HG02588 (cell line): ENCODE measurements around the gene MAPK9.
A peak's percentile ranks its signal among the peaks of the same experiment; 100 is the strongest.

Source experiments
- ATAC-seq: cut with Tn5 transposase; IDR thresholded peaks from one replicate; pipeline ENCODE4 v1.9.1; 2021; ENCODE audit warnings: mild to moderate bottlenecking, moderate library complexity; ENCODE audit not compliant: unreplicated experiment

The MAPK9 gene

GRCh38 chr5:180296771-180297170 lies 4.9 kb upstream of the MAPK9 start:
- ATAC-seq = no peak

- ATAC-seq = no peak
These were observed 3.2 kb upstream of the MAPK9 start for GRCh38 chr5:180294913-180295555.

GRCh38 chr5:180294411-180294810 lies 2.5 kb upstream of the MAPK9 start:
- ATAC-seq = no peak

- ATAC-seq = peak; percentile 31
These were observed 496 bp downstream of the MAPK9 start for GRCh38 chr5:180291234-180291940.

- no peak for ATAC-seq
These were observed 1.2 kb downstream of the MAPK9 start for GRCh38 chr5:180290568-180291233.

GRCh38 chr5:180289966-180290365 lies 1.9 kb downstream of the MAPK9 start:
- no peak for ATAC-seq

GRCh38 chr5:180289433-180289832 lies 2.5 kb downstream of the MAPK9 start:
- ATAC-seq = no peak

- no peak for ATAC-seq
These were observed 4.0 kb downstream of the MAPK9 start for GRCh38 chr5:180287868-180288267.

GRCh38 chr5:180287404-180287803 lies 4.5 kb downstream of the MAPK9 start:
- ATAC-seq = no peak

- no peak for ATAC-seq
These were observed 7.7 kb downstream of the MAPK9 start for GRCh38 chr5:180284149-180284548.

GRCh38 chr5:180283026-180283615 lies 8.8 kb downstream of the MAPK9 start:
- no peak for ATAC-seq

- no peak for ATAC-seq
These were observed 9.6 kb downstream of the MAPK9 start for GRCh38 chr5:180282281-180282680.

GRCh38 chr5:180281706-180282105 lies 10.2 kb downstream of the MAPK9 start:
- ATAC-seq = no peak

- no peak for ATAC-seq
These were observed 17.2 kb downstream of the MAPK9 start for GRCh38 chr5:180274695-180275094.

GRCh38 chr5:180271221-180271620 lies 20.7 kb downstream of the MAPK9 start:
- no peak for ATAC-seq

- no peak for ATAC-seq
These were observed 32.6 kb downstream of the MAPK9 start for GRCh38 chr5:180259260-180259611.

- no peak for ATAC-seq
These were observed 38.7 kb downstream of the MAPK9 start for GRCh38 chr5:180253036-180253824.

GRCh38 chr5:180251887-180252286 lies 40.0 kb downstream of the MAPK9 start:
- ATAC-seq = no peak

GRCh38 chr5:180251141-180251540 lies 40.7 kb downstream of the MAPK9 start:
- ATAC-seq = no peak

- no peak for ATAC-seq
These were observed 41.6 kb downstream of the MAPK9 start for GRCh38 chr5:180250329-180250728.

- ATAC-seq = no peak
These were observed 50.3 kb downstream of the MAPK9 start for GRCh38 chr5:180241600-180241999.
